Right lobe of liver (tissue), 6 donors: ENCODE results near the gene ACTBL2. TPM values are rescaled to one million over a fixed set of nuclear protein-coding genes. Genes with fewer than 3 reads are reported as not detected.

Experiments
- ATAC-seq, 4 donors: fragments of 200-7000 bp; cut with Tn5 transposase; one replicate each; pipeline ENCODE4 v1.9.1; 2020; ENCODE audit warnings: mild to moderate bottlenecking in 4 of 4, moderate library complexity in 4 of 4
- DNase-seq, 3 donors: peaks; one replicate each; pipeline ENCODE4 v3.0.0-alpha.2; 2020
- H3K27ac ChIP-seq, 3 donors: fragments of 200-600 bp; one replicate each; pipeline ENCODE4 v1.8.0; 2022
- H3K27me3 ChIP-seq, 2 donors: fragments of 200-600 bp; one replicate each; pipeline ENCODE4 v1.8.0; 2022
- H3K36me3 ChIP-seq, 4 donors: fragments of 200-600 bp; sonication (generic) in 1 of 4; one replicate each; pipeline versions ENCODE4 v1.5.1 to v1.8.0; 2017 to 2022; ENCODE audit warnings: control low read depth in 1 of 4
- H3K4me1 ChIP-seq, 4 donors: fragments of 200-600 bp; sonication (generic) in 1 of 4; one replicate each; pipeline versions ENCODE4 v1.5.1 to v1.8.0; 2017 to 2022; ENCODE audit warnings: control low read depth in 1 of 4
- H3K4me3 ChIP-seq, 3 donors: fragments of 200-600 bp; one replicate each; pipeline ENCODE4 v1.8.0; 2022
- H3K9me3 ChIP-seq, 4 donors: fragments of 200-600 bp; sonication (generic) in 1 of 4; one replicate each; pipeline versions ENCODE4 v1.5.1 to v1.8.0; 2017 to 2022; ENCODE audit warnings: control low read depth in 1 of 4
- POLR2A ChIP-seq: fragments of 450-650 bp; IDR thresholded peaks from one replicate; pipeline ENCODE4 v1.6.1; 2017; ENCODE audit warnings: antibody characterized with exemption, mild to moderate bottlenecking
- WGBS: methylation state at CpG from one replicate; pipeline ENCODE4 v1.1.6; 2018; ENCODE audit warnings: low coverage, low lambda C conversion rate; ENCODE audit not compliant: insufficient coverage; ENCODE audit errors: missing lambda C conversion rate; 5-methylcytosine and 5-hydroxymethylcytosine counted together
- intact Hi-C, 2 donors: fragments of 100-400 bp; cut with DNase I; formaldehyde crosslinking; loops; one replicate each; pipeline versions ENCODE4 v1.11.2 to v1.14.1; 2022
- total RNA-seq, 6 experiments: library from RNA; depleted of rRNA in 2 of 6; stranded (reverse); fragments of >200 nt in 2 of 6; fragmentation: NEBNext Ultra II Directional in 3 of 6; extraction: Animal tissue kit (Norgen Biotek cat#: 25700) in 3 of 6; gene quantifications; one replicate each; pipeline versions ENCODE4 v1.1.0 to v1.2.4, GENCODE V29; 2016 to 2023
- TF ChIP-seq, protein P1 (sequence below), 4 donors: fragments of 200-600 bp in 3 of 4; fragments of 450-650 bp in 1 of 4; IDR thresholded peaks; one replicate each; pipeline versions ENCODE4 v1.5.1 to v1.8.0; 2016 to 2022; ENCODE audit warnings: antibody characterized with exemption in 4 of 4, mild to moderate bottlenecking in 2 of 4
- donor health status: DM: no; HTN: yes; CAD: no.
- donor health status: DM: no; HTN: no; CAD: no.
- donor health status: DM: no; HTN: no; CAD: no.
- donor health status: DM: no; HTN: yes; CAD: no.
- donor health status: DM: no; HTN: yes; CAD: no.

The ACTBL2 gene
- total RNA-seq, 6 experiments from 2014 or later = not detected

DNA sequence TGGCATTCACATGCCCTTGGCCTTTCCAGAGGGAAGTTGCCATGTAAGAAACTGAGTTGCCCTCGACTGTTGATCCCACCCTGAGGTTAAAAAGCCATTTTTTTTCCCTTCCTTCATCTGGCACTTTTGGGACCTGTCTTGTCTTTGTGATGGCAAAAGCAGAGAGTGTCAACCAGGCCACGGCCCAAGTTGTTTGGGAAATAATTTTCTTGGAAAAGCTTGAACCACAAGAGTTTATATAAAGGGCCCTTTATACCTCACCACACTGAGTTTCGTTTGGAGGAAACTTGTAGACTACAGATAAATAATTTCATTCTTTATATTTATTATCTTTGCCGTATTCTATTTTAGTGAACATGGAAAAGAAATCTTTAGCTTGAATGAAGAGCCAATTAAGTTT, 34.3 kb downstream of the ACTBL2 start:
- H3K36me3 ChIP-seq = no peaks in the 10 kb centered on the region
- TF ChIP-seq, protein P1, sequence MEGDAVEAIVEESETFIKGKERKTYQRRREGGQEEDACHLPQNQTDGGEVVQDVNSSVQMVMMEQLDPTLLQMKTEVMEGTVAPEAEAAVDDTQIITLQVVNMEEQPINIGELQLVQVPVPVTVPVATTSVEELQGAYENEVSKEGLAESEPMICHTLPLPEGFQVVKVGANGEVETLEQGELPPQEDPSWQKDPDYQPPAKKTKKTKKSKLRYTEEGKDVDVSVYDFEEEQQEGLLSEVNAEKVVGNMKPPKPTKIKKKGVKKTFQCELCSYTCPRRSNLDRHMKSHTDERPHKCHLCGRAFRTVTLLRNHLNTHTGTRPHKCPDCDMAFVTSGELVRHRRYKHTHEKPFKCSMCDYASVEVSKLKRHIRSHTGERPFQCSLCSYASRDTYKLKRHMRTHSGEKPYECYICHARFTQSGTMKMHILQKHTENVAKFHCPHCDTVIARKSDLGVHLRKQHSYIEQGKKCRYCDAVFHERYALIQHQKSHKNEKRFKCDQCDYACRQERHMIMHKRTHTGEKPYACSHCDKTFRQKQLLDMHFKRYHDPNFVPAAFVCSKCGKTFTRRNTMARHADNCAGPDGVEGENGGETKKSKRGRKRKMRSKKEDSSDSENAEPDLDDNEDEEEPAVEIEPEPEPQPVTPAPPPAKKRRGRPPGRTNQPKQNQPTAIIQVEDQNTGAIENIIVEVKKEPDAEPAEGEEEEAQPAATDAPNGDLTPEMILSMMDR (IDR thresholded peaks at IDR 0.05) = no peak
- no peak for TF ChIP-seq POLR2A
- no peak overlapping the region for H3K27ac ChIP-seq
- DNase-seq (no peak), ATAC-seq (no peak)
- no peaks in the 10 kb centered on the region for H3K27me3 ChIP-seq
- WGBS = 59% methylated on average over 3 of the region's 4 CpGs
- H3K4me1 ChIP-seq = no peaks in the 10 kb centered on the region
- intact Hi-C loops = no loop called here
- H3K4me3 ChIP-seq = no peak overlapping the region
- no peaks in the 10 kb centered on the region for H3K9me3 ChIP-seq

- no peaks in the 10 kb centered on the region for H3K36me3 ChIP-seq
- ATAC-seq (no peak), DNase-seq (no peak)
- no peak overlapping the region for H3K27ac ChIP-seq
- no peak for TF ChIP-seq POLR2A
- TF ChIP-seq, protein P1 (IDR thresholded peaks at IDR 0.05) = no peak
- no peak overlapping the region for H3K4me3 ChIP-seq
- no peaks in the 10 kb centered on the region for H3K27me3 ChIP-seq
- no peaks in the 10 kb centered on the region for H3K4me1 ChIP-seq
- no peaks in the 10 kb centered on the region for H3K9me3 ChIP-seq
- intact Hi-C loops = no loop called here
Observed at GRCh38 chr5:57447658-57448057, 35.0 kb downstream of the ACTBL2 start.

DNA sequence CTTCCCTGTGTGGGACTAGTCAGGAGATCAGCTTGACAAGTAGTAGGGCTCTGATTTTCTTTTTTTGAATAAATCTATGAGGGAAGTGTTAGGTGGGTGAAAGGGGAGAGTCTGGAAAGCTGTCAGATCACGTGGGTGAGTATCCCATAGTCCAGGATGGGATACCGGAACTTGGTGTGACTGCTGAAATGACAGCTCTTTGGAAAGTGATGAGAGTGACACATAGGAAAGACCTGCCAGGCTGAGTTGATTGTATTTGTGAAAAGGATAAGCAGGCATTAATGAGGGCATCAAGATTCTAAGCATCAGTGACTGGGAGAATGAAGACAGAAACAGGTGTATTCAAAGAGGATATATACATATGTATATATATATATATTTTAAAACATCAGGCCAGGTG, 35.6 kb downstream of the ACTBL2 start:
- no peak for ATAC-seq
- H3K4me3 ChIP-seq = no peak overlapping the region
- no peaks in the 10 kb centered on the region for H3K36me3 ChIP-seq
- DNase-seq = no peak
- 83% methylated on average over 2 of the region's 2 CpGs for WGBS
- no peaks in the 10 kb centered on the region for H3K27me3 ChIP-seq
- no peak overlapping the region for H3K27ac ChIP-seq
- intact Hi-C loops = no loop called here
- no peaks in the 10 kb centered on the region for H3K4me1 ChIP-seq
- no peaks in the 10 kb centered on the region for H3K9me3 ChIP-seq
- TF ChIP-seq POLR2A = no peak
- TF ChIP-seq, protein P1 (IDR thresholded peaks at IDR 0.05) = no peak

GRCh38 chr5:57445705-57446037, 36.9 kb downstream of the ACTBL2 start:
- H3K36me3 ChIP-seq = no peaks in the 10 kb centered on the region
- no peaks in the 10 kb centered on the region for H3K9me3 ChIP-seq
- DNase-seq (no peak), ATAC-seq (no peak)
- no peaks in the 10 kb centered on the region for H3K4me1 ChIP-seq
- H3K27me3 ChIP-seq = no peaks in the 10 kb centered on the region
- H3K4me3 ChIP-seq = no peak overlapping the region
- intact Hi-C loops = no loop called here
- TF ChIP-seq, protein P1 (IDR thresholded peaks at IDR 0.05) = no peak
- no peak for TF ChIP-seq POLR2A
- 71% methylated on average over 1 of the region's 4 CpGs for WGBS
- H3K27ac ChIP-seq = no peak overlapping the region

- 46% methylated on average over 5 of the region's 5 CpGs for WGBS
- Histone ChIP-seq H3K9me3 (no peaks in the 10 kb centered on the region), H3K27ac (no peak overlapping the region), H3K27me3 (no peaks in the 10 kb centered on the region), H3K4me1 (no peaks in the 10 kb centered on the region), H3K36me3 (no peaks in the 10 kb centered on the region), H3K4me3 (no peak overlapping the region)
- ATAC-seq (no peak), DNase-seq (no peak)
- intact Hi-C loops = no loop called here
- TF ChIP-seq, protein P1 (IDR thresholded peaks at IDR 0.05) = no peak
- TF ChIP-seq POLR2A = no peak
Observed at GRCh38 chr5:57445006-57445704, 37.5 kb downstream of the ACTBL2 start.
